GM18498 (cell line): ENCODE results near the gene GRHL1.

ENCODE experiments used
- ATAC-seq: cut with Tn5 transposase; IDR thresholded peaks from one replicate; pipeline ENCODE4 v1.9.1; 2021; ENCODE audit warnings: mild to moderate bottlenecking, moderate library complexity; ENCODE audit not compliant: unreplicated experiment

The GRHL1 gene

DNA sequence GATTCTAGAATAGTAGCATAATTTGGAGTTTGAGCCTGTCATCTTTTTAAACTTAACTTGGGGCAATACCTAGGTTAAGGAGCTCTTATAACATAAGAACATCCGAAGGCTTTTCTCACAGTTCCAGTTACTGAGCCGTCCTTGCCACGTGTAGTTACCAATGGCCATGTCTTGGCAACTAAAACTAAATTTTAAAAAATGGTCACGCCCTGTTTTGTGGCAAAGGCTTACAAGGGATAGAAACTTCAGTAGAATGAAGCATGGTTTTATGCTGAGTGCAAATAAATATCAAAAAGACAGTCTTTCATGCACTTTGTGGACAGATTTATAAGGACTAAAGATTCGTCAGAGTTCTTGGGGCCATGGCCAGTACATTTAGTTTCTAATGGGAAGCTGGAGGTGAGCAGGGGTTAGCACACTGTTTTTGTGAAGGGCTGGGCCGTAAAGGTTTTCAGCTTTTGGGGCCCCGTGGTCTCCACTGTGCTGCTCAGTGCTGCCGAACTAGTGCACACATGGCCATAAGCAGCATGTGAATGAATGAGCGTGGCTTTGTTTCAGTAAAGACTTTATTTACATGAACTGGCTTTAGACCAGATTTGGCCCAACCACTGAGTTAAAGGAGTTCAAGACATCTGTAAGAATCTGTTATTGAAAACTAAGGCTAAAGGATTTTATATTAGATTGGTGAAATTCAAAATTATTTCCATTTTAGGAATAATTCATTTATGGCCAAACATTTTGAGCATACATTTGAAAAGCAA, 41.1 kb downstream of the GRHL1 start:
- no peak for ATAC-seq

DNA sequence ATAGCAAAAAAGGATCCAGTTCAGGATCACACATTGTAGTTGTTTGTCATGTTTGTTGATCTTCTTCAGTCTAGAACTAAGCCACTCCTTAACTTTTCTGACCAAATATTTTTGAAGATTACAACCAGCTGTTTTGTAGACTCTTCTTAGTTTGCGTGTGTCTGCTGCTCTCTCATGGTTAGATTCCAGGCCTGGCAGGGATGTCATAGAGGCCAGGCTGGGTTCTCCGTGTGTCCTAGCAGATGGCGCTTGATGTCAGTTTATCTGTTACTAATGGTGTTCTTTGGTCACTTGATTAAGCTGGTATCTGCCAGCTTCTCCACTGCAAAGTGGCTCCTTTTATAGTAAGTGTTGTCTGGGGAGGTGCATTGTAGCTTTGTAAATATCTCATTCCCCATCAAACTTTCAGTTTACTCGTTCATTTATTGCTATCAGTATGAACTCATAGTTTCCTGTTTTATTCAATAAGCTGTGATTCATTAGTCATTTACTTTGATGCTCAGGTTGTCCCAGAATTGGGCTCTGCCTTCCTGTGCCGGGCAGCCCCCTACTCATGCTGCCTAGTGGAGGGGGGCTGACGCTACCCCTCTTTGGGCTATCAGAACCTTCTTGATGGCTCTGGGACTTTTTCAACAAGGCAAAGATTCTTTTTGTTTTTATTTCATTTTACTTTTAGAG, 42.1 kb downstream of the GRHL1 start:
- no peak for ATAC-seq

GRCh38 chr2:9994462-9994861, 43.0 kb downstream of the GRHL1 start:
- no peak for ATAC-seq

DNA sequence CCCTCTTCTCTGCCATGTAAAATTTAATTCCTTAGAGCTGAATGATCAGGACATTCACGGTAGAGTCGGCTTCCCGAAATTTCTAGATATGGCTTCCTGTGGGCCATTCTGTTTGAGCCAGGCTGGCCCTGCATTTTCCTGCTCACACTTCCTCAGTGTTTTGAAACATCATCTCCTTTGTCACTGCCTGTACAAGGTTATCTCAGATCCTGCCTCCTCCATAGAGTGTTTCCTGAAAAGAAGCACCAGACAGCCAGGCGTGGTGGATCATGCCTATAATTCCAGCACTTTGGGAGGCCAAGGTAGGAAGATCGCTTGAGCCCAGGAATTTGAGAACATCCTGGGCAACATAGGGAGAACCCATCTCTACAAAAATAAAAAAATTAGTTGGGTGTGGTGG, 43.6 kb downstream of the GRHL1 start:
- no peak for ATAC-seq

GRCh38 chr2:9996321-9996720, 44.8 kb downstream of the GRHL1 start:
- ATAC-seq, result no peak

GRCh38 chr2:9997936-9998335, 46.4 kb downstream of the GRHL1 start:
- ATAC-seq, result no peak

- no peak for ATAC-seq
Observed at GRCh38 chr2:9998916-9999654, 47.6 kb downstream of the GRHL1 start.

DNA sequence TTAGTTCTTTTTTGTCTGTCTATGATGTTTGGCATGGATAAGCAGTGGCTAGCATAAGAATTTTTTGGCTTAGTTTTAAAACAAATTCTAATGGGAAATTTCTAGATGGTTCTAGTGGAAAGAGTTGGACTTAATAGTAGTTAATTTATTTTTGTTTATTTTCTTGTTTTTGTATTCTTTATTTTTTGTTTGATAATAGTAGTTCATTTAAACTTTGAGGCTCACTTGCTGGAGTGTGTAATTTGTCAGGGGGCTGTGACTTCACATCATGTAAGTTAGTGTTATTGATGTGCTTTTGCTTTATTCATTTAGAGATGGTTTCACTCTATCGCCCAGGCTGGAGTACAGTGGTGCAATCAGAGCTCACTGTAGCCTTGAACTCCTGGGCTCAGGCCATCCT, 48.2 kb downstream of the GRHL1 start:
- no peak for ATAC-seq

DNA sequence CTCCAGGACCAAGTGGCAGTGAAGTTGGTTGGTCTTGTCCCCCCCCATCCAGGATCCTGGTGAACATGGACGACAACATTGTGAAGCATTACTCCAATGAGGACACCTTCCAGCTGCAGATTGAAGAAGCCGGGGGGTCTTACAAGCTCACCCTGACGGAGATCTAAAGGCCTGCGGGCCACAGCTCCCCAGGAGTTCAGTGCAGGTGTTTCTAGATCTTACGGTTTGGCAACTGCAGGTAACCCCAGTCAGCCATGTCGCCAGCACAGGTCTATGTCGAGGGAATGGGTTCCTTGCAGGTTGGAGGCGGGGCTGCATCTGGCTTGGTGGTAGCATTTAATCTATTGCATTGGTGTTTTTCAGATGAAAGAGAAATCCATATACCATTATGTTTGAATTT, 49.0 kb downstream of the GRHL1 start:
- ATAC-seq, result no peak

DNA sequence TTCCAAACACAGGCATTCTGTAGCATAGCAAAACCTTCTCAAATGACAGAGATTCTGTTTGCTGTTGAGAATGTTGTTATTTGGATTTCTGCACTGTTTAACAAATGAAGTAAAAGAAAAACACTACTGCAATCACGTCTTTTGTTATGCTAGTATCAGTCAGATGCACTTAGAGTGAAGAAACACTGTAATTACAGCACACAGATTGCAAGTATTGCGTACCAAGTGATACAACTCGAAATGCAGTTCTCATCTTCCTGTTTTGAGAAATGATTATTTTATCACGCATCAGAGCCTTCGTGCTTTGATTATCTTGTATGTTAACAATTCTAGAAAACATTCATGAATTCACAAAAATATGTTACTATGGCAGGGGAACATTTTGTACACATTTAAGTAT, 50.1 kb downstream of the GRHL1 start:
- ATAC-seq, result no peak

DNA sequence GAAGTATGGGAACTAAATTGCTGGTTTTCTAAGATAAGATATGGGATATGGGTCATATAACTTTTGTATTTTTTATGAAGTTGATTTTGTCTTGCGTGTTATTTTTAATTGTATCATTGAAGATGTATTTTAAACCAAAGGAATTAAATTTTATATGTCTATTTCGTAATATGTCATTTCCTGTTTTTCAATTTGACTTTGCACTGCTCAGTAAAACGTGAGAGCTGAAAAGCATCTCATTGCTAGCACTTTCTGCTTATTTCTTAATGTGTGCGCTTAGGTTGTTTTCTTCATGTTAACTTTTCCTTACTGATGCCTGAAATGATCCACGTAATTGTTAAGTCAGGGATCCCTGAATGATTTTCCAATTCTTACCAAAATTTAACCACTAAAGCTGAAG, 50.6 kb downstream of the GRHL1 start:
- ATAC-seq, result no peak

GRCh38 chr2:10002681-10003080, 51.2 kb downstream of the GRHL1 start:
- ATAC-seq, result no peak

DNA sequence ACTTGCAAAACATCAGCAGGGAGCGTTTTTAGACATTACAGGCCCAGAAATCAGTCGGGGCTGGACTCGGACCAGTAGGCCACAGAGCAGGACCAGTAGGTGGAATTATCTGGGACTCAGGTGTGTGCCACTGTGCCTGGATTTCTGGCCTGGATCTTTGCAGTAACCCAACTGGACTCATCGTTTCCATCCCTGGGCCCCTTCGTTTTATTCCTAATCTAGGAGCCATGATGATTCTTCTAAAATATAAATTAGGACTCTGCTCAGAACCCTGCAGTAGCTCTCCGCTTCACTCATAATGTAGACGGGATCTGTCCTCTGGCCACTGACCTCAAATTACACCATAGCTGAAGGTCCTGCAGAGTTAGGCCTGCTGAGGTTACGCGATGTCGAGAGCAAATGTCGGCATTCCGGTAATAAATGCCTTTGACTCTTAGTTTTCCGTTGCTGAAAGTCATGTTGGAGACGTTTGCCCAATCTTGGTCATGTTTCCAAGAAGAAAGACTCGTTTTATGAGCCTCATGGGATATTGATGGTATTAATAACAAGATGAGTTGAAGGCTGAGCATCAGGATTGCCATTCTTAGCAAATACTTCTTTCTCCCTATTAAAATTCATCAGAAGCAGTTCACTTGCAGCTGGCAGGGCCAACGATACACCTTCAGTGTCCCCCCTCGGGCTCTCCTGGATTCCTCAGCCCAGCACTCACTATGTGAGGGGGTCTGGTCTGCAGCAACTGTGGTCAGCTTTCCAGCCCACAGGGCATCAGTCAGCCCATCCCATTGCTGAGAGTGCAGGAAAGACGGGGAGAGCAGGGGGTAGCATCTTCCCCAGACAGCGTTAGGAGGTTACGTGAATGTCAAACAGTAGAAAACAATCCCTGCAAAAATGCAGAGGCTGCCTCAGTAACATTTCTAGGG, 52.0 kb downstream of the GRHL1 start:
- ATAC-seq, result no peak

DNA sequence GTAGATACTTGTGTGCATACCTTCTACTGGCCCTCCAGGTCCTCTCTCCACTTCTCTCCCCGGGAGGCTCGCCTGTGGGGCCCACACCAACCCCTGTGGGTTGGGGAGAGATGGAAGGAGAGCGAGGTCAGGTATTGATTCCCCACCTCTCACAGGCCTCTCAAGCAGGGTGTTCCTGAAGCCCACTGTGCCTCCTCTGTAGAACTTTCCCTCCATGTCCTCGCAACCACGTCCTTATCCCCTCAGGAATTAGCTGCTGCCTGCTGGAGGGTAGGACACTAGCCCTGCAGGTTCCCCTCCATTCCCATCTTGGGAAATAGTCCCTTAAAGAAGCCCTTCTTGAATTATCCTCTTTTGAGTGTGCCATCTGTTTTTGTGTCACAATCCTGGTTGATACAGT, 52.9 kb downstream of the GRHL1 start:
- no peak for ATAC-seq

DNA sequence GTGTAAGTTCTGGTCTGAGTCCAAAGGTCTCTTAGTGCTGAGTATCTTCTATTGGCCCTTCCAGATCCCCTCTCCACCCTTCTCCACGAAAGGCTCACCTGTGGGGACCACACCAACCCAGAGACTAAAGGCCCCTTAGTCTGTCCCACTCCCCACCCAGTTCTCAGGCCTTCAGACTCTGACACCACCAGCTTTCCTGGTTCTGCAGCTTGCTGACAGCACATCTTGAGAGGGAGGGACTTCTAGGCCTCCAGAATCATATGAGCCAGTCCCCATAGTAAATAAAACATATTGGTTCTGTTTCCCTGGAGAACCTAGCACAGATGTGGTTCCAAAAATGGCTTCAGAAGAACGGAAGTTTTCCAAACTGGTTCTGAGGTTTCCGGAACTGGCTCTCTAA, 53.3 kb downstream of the GRHL1 start:
- ATAC-seq, result no peak

DNA sequence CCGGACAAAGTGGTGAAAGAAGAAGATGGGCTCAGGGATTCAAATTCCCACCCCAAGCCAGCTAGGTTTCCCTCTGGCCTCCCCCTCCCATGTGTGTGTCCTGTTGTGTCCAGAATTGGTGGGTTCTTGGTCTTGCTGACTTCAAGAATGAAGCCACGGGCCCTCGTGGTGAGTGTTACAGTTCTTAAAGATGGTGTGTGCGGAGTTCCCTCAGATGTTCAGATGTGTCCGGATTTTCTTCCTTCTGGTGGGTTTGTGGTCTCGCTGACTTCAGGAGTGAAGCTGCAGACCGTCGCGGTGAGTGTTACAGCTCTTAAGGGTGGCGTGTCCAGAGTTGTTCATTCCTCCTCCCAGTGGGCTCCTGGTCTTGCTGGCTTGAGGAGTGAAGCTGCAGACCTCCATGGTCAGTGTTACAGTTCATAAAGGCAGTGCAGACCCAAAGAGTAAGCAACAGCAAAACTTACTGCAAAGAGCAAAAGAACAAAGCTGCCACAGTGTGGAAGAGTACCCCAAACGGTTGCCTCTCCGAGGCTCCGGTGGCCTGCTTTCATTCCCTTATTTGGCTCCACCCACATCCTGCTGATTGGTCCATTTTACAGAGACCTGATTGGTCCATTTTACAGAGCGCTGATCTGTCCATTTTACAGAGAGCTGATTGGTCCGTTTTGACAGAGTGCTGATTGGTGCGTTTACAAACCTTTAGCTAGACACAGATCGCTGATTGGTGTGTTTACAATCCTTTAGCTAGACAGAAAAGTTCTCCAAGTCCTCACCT, 54.2 kb downstream of the GRHL1 start:
- ATAC-seq, result no peak

- no peak for ATAC-seq
Observed at GRCh38 chr2:10006236-10007161, 55.0 kb downstream of the GRHL1 start.

- no peak for ATAC-seq
Observed at GRCh38 chr2:10007435-10007834, 55.9 kb downstream of the GRHL1 start.
